ENCODE data around the gene TM4SF4.

TM4SF4 gene

GRCh38 chr3:149487598-149488197 lies 13.2 kb downstream of the TM4SF4 start:
- no peak for ATAC-seq

DNA sequence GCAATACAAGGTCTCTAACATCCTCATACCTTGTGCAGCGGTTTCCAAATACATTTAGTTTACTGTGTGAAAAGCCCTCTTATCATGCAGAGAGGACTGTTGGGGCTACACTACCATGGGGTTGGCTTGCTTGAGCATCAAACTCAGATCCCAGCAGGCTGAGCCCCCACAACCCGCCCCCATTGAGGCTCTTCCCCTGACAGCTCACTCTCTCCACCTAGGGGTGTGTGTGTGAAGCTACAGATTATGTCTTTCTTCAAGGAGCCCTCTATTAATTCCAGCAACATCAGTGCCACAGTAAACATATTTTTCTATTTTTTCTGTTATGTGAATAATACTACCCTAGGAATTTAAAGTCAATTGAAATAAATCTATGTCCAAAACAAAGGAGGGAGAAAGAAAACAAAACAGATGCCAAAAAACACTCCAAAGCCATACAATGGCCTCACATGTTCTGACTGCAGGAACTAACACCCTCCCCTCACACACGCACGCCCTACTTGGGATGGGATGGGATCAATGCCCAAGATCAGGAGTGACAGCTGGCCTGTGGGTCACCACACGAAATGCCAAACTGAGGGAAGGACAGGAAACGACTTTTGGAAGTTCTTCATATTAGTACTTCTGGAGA lies 14.7 kb downstream of the TM4SF4 start:
- no peak for ATAC-seq

DNA sequence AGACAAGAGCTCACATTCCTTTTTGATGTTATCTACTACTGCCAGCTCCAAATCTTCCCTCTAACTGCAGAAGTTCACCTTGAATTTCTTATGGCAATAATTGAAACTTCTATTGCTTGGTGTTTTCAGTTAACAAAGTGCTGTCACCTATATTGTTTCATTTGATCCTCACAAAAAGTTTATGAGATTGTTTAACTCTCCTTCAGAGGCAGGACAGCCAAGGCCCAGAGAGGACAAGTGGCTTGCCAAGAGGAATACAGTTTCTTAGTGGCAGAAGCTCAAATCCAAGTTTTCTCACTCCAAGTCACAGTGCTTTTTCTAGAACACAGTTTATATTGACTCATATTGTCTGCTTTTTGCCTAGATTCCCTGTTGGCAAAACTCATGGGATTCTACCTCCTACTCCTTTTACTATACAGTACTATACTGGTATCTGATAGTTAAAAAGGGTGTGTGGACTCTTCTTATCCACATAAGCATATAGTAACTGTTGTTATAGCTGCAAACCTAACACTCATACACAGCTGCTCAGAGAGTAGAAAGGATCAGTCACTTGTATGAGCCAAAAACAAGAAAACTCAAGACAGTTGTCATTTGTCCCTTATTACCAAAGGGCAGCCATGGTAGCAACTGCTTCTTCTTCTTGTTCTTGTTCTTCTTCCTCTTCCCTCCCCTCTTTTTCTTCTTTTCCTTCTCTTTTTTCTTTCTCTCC lies 15.9 kb downstream of the TM4SF4 start:
- ATAC-seq, result no peak

- ATAC-seq, result no peak
Observed at GRCh38 chr3:149493315-149494021, 19.0 kb downstream of the TM4SF4 start.

- no peak for ATAC-seq
Observed at GRCh38 chr3:149494022-149494758, 19.7 kb downstream of the TM4SF4 start.

- peak in 1 of 2 donors; percentile 17 for ATAC-seq
Observed at GRCh38 chr3:149494759-149495580, 20.5 kb downstream of the TM4SF4 start.

DNA sequence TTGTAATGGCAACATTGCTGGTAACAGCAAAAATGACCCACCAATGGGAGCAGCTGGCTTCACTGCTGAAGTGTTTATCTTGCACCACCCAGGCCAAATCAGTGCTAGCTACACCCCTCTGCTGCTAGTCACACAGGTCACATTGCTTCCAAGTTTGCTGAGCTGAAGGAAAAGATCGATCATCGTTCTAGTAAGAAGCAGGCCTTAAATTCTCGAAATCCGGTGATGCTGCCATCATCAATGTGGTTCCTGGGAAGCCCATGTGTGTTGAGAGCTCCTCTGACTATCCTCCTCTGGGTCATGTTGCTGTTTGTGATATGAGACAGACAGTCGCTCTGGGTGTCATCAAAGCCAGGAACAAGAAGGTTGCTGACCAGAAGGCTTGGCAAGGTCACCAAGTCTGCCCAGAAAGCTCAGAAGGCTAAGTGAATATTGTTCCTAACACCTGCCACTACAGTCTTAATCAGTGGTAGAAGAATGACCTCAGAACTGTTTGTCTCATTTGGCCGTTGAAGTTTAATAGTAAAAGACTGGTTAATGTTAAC lies 21.2 kb downstream of the TM4SF4 start:
- ATAC-seq, result no peak

- no peak for ATAC-seq
Observed at GRCh38 chr3:149496891-149497290, 22.4 kb downstream of the TM4SF4 start.

GRCh38 chr3:149497966-149498670 lies 23.6 kb downstream of the TM4SF4 start:
- ATAC-seq, result no peak

DNA sequence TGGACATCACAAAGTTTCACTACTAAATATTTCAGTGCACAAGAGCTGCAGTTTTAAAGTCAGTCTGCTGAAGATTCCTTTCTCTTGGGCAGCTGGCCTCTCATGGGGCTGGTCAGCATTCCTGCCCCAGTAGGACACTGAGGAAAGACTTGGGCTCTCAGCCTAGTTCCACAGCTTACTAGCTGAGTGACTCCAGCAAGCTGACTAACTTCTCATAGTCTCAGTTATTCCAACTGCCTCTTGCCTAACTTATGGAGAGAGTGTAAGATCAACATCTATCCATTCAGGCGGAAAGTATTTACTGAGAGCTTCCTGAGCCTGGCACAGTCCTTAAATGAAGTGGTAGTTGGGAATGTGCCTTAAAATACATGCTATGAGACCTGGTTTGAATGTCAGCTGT lies 27.0 kb downstream of the TM4SF4 start:
- no peak for ATAC-seq

DNA sequence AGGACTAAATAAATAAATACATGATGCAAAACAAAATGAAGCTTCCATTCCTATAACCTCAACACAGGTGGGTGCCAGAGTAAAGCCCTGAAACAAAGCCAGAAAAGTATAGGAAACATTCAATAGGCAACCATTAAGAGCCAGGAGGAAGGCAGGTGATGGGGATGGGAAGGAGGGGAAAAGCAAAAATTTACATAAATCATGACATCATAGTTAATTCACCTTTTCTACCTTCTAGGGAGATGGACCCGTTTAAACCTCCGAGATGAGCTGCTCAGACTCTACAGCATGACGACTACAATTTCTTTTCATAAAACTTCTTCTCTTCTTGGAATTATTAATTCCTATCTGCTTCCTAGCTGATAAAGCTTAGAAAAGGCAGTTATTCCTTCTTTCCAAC lies 27.9 kb downstream of the TM4SF4 start:
- ATAC-seq, result no peak

- ATAC-seq, result no peak
Observed at GRCh38 chr3:149506540-149506939, 32.0 kb downstream of the TM4SF4 start.

DNA sequence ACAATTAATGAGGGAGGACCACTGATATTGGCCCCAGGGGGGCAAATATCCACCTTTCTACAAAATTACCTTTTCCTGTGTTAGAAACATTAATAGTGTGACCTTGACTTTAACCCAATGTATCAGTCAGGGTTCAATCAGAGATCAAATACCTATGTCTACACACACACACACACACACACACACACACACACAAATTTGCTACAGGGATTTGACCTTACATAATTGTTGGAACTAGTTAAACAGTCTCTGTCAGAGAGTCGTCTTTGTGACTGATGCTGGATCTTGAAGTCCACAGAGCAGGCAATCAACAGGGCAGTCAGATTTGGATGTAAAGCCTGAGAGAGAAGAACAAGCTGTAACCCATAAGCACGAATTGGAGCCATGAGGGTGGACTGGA lies 32.5 kb downstream of the TM4SF4 start:
- ATAC-seq, result no peak

DNA sequence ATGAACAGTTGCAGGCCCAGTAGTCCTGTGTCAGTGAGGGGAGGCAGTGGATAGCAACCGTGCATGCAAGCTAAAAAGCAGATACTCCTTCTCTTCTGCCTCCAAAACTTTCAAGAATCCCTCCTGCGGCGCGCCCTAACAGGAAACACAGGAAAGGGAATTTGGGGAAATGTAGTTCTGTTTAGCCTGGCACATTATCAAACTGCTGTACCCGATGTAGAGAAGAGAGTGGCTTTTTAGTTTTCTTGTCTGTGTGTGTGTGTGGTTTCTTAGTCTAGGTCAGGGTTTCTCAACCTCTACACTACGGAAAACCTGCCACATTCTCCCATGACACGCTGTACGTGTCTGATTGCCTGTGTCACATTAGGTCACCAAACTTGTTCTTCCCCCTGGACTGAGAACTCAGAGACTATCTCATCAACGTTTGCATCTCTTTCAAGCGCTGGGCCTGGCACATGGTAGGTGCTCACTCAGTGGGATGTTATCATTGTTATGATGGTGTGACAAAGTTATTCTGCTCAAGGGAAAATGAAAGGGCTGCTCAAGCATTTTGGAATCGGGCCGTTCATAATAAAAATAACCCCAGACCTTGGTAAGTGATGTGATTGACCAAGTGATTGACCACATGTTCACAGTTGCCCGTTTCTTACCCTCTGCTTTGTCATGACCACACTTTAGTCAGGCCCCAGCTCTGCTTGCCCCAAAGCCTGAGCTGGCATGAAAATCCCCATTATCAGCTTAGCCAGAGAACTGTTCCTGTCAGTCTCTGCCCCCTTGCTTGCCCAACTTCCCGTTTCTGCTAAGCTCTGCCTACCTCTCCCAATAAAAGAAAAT lies 33.2 kb downstream of the TM4SF4 start:
- ATAC-seq, result peak; percentile 33 to 46

- ATAC-seq, result peak in 1 of 2 donors; percentile 12
Observed at GRCh38 chr3:149509526-149509925, 35.0 kb downstream of the TM4SF4 start.

GRCh38 chr3:149510480-149510879 lies 36.0 kb downstream of the TM4SF4 start:
- no peak for ATAC-seq

GRCh38 chr3:149511040-149511626 lies 36.6 kb downstream of the TM4SF4 start:
- ATAC-seq, result no peak

DNA sequence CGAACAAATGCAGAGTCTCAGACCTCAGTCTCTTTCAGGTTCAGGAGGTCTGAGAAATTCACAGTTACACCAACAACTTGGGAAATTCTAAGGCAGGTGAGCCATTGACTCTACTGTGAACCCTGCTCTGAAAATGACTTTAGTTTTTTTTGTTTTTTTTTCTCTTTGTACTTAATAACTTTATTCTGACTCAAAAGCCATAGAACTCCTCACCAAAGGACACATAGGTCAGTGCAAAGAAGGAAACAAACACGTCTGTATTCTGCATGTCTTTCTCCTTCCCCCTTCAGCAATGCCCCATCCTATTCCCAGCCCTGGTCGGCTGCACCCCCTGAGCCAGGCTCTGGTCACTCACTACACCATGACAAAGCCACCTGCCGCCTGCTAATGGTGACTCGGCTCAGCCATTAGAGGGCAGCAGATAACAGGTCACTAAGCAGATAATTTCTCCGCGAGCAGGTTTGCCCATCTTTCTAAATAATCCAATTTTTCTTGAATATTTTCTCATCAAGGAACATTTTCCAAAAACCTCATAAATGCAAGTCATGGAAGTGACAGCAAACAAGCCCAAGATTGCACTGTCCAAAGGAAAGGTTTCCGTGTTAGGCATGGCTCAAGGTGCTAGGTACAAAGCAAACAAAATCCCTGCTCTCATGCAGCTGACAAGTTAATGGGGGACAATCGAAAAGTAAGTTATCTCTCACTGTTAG lies 37.7 kb downstream of the TM4SF4 start:
- ATAC-seq, result peak in 1 of 2 donors; percentile 35

GRCh38 chr3:149514471-149514870 lies 40.0 kb downstream of the TM4SF4 start:
- ATAC-seq, result no peak

All from activated CD4-positive, CD25-positive, alpha-beta regulatory T cell treated with anti-CD3 and anti-CD28 coated beads, Interleukin-2, amount 50 U/mL, for 24 hours (primary cell).